K562 (cell line): ENCODE data around the gene EIF2AK2. TPM values are rescaled to one million over a fixed set of nuclear protein-coding genes. Genes with fewer than 3 reads are reported as not detected.

ENCODE experiments used
- ATAC-seq: fragments of 200-7000 bp; cut with Tn5 transposase; 3 replicates; pipeline ENCODE4 v1.9.1; 2020; ENCODE audit warnings: moderate library complexity
- BruUV-seq: library from RNA; stranded (reverse); fragments of 400-500 nt; replicated peaks from 2 replicates; lab custom pipeline; 2021; lab: Mats Ljungman, UMichigan
- CTCF ChIA-PET: fragments of 300-600 bp; formaldehyde crosslinking; extraction: SDS; loops from one replicate; lab custom pipeline; 2021; ENCODE audit warnings: low intra/inter-chr PET ratio; lab: Yijun Ruan, JAX
- POLR2A ChIA-PET: fragments of 300-600, 350-650 bp; sonication (Branson Sonifier 250); formaldehyde crosslinking; extraction: SDS; loops from one replicate; lab custom pipeline; 2021; ENCODE audit warnings: antibody characterized with exemption, inconsistent platforms; lab: Yijun Ruan, JAX
- DNase-seq, 4 experiments: peaks; one replicate each; pipeline versions ENCODE4 v3.0.0 to v3.0.0-alpha.2; 2011 to 2018; ENCODE audit warnings: low spot score in 3 of 4, mixed read lengths in 3 of 4; ENCODE audit errors: extremely low read depth in 1 of 4
- FAIRE-seq: peaks from 2 replicates; lab custom pipeline; 2011; peaks lifted over from hg19 to GRCh38; lab: Jason Lieb, UNC
- H2AFZ ChIP-seq: 2 replicates; pipeline ENCODE4 v1.6.0; 2011; ENCODE audit warnings: low read depth, low read length, control low read depth, inconsistent platforms
- H3K27ac ChIP-seq: fragments of 200-600 bp; 3 replicates; pipeline ENCODE4 v1.8.0; 2011; ENCODE audit warnings: low read depth, mild to moderate bottlenecking, control low read depth, inconsistent platforms, low read length, moderate library complexity, mixed read lengths; ENCODE audit errors: extremely low read depth
- H3K27me3 ChIP-seq, 2 experiments: fragments of 300-600 bp in 1 of 2; 2 replicates in 1 of 2; 3 replicates in 1 of 2; pipeline versions ENCODE4 v1.6.0 to v1.8.0; 2011; ENCODE audit warnings: inconsistent platforms in 2 of 2, low read length in 2 of 2, mild to moderate bottlenecking in 1 of 2, mixed read lengths in 1 of 2, moderate library complexity in 1 of 2; ENCODE audit not compliant: control insufficient read depth in 2 of 2, insufficient read depth in 2 of 2
- H3K36me3 ChIP-seq: fragments of 300-600 bp; 3 replicates; pipeline ENCODE4 v1.8.0; 2011; ENCODE audit warnings: mild to moderate bottlenecking, low read length, inconsistent platforms; ENCODE audit not compliant: control insufficient read depth, insufficient read depth
- H3K4me1 ChIP-seq, 2 experiments: fragments of 200-600 bp in 1 of 2; replicated peaks in 1 of 2; 2 replicates in 1 of 2; 3 replicates in 1 of 2; pipeline versions ENCODE4 v1.5.1 to v1.8.0; 2011; ENCODE audit warnings: inconsistent platforms in 2 of 2, low read length in 2 of 2, mild to moderate bottlenecking in 1 of 2, mixed read lengths in 1 of 2, moderate library complexity in 1 of 2; ENCODE audit not compliant: control insufficient read depth in 2 of 2, insufficient read depth in 2 of 2
- H3K4me2 ChIP-seq: 2 replicates; pipeline ENCODE4 v1.6.1; 2011; ENCODE audit warnings: low read length, control low read depth, inconsistent platforms, mixed read lengths; ENCODE audit not compliant: insufficient read depth
- H3K4me3 ChIP-seq: fragments of 200-600 bp; sonication (generic), shearing (Covaris generic); 2 replicates; pipeline ENCODE4 v1.5.1; 2016; ENCODE audit warnings: control low read depth, inconsistent platforms
- H3K79me2 ChIP-seq: fragments of 200-600 bp; 3 replicates; pipeline ENCODE4 v1.8.0; 2011; ENCODE audit warnings: low read length, inconsistent platforms; ENCODE audit not compliant: control insufficient read depth, insufficient read depth
- H3K9ac ChIP-seq, 2 experiments: 2 replicates each; pipeline versions ENCODE4 v1.6.0 to v1.6.1; 2011; ENCODE audit warnings: low read depth in 2 of 2, low read length in 2 of 2, control low read depth in 1 of 2, inconsistent platforms in 1 of 2, mild to moderate bottlenecking in 1 of 2, mixed read lengths in 1 of 2; ENCODE audit not compliant: insufficient read depth in 1 of 2
- H3K9me1 ChIP-seq: one replicate; pipeline ENCODE4 v1.6.0; 2011; ENCODE audit warnings: inconsistent platforms, mild to moderate bottlenecking, low read length, moderate library complexity; ENCODE audit not compliant: control insufficient read depth, insufficient read depth
- H3K9me3 ChIP-seq: replicated peaks from 2 replicates; pipeline ENCODE4 v1.5.1; 2011; ENCODE audit warnings: low read depth, low read length, inconsistent platforms; ENCODE audit not compliant: control insufficient read depth, insufficient read depth
- H4K20me1 ChIP-seq: replicated peaks from 2 replicates; pipeline ENCODE4 v1.6.1; 2011; ENCODE audit warnings: low read length, inconsistent platforms, mixed read lengths; ENCODE audit not compliant: control insufficient read depth, insufficient read depth
- ETS1 ChIP-seq: conservative IDR thresholded peaks from 2 replicates; pipeline ENCODE4 v1.6.1; 2011; ENCODE audit warnings: low read depth, mild to moderate bottlenecking, low read length; ENCODE audit not compliant: control insufficient read depth
- KAT2B ChIP-seq: IDR thresholded peaks from one replicate; pipeline ENCODE4 v1.6.1; 2012; ENCODE audit warnings: low read depth, mild to moderate bottlenecking, control low read depth, inconsistent platforms, low read length, moderate library complexity
- MTF1 ChIP-seq: fragments of 250-450 bp; sonication (Bioruptor Pico); IDR thresholded peaks from 2 replicates; pipeline ENCODE4 v1.9.0; 2021; ENCODE audit warnings: moderate library complexity, mild to moderate bottlenecking, inconsistent platforms, borderline replicate concordance
- SMAD1 ChIP-seq: fragments of 150-350 bp; IDR thresholded peaks from 2 replicates; pipeline ENCODE4 v1.6.1; 2014; ENCODE audit warnings: low read length, low read depth; ENCODE audit not compliant: partially characterized antibody
- TSC22D4 ChIP-seq: fragments of 450-650 bp; IDR thresholded peaks from 2 replicates; pipeline ENCODE4 v1.6.1; 2016; ENCODE audit warnings: missing genetic modification characterization, missing biosample characterization, control low read depth
- WGBS: fragments of 100-300 bp; shearing (Covaris generic); methylation state at CpG from one replicate; pipeline ENCODE4 v1.1.6; 2016; ENCODE audit warnings: low coverage, mixed read lengths; ENCODE audit not compliant: insufficient coverage; ENCODE audit errors: missing lambda C conversion rate; 5-methylcytosine and 5-hydroxymethylcytosine counted together
- in situ Hi-C: fragments of 300-500 bp; cut with MboI; formaldehyde crosslinking; loops from 4 replicates; pipeline ENCODE4 v1.15.0; 2018; ENCODE audit warnings: inconsistent platforms, mixed read lengths
- intact Hi-C: fragments of 100-400 bp; cut with micrococcal nuclease; formaldehyde crosslinking; loops from 2 replicates; pipeline ENCODE4 v1.14.2; 2022
- polyA plus RNA-seq, 8 experiments: library from polyadenylated mRNA; depleted of rRNA in 4 of 8; stranded (reverse) in 5 of 8; unstranded in 3 of 8; fragments of >200 nt; fragmentation: Nextera tagmentation in 2 of 8; fragmentation: Illumina TruSeq in 1 of 8; extraction: Ambion mirVana in 2 of 8; extraction: Trizol in 1 of 8; gene quantifications; 2 replicates each; pipeline versions ENCODE4 v1.2.1 to v1.2.3, GENCODE V29; 2011 to 2014; ENCODE audit warnings: inconsistent platforms in 1 of 8, missing spikeins in 1 of 8
- total RNA-seq, 7 experiments: library from RNA; depleted of rRNA in 6 of 7; stranded (reverse); fragments of >200 nt in 6 of 7; fragmentation: Illumina TruSeq in 2 of 7; extraction: Trizol in 2 of 7; gene quantifications; 2 replicates each; pipeline versions ENCODE4 v1.2.1 to v1.2.3, GENCODE V29; 2011 to 2021; ENCODE audit warnings: low replicate concordance in 1 of 7

The EIF2AK2 gene
- total and polyA plus RNA-seq, 9 of the 15 experiments (the other 6 are each of a cell fraction or from before 2014, with no cell fraction given): 3.8 to 19.5 (median 13.3) TPM

- H3K9me3 ChIP-seq: no peaks in the 10 kb centered on the region
- no peaks in the 10 kb centered on the region for H4K20me1 ChIP-seq
- 76% methylated on average over 2 of the region's 2 CpGs for WGBS
- DNase-seq (no peak), FAIRE-seq (no peak), ATAC-seq (no peak)
- TF ChIP-seq SMAD1: no peak
- no peak for TF ChIP-seq MTF1 (CRISPR knock-in tag)
- TF ChIP-seq TSC22D4: no peak
- no peak for TF ChIP-seq ETS1
- no peak for TF ChIP-seq KAT2B
- H3K9me1 ChIP-seq: no peaks in the 10 kb centered on the region
- H2AFZ ChIP-seq: no peak overlapping the region
- H3K27ac ChIP-seq: no peak overlapping the region
- no peak overlapping the region for H3K4me3 ChIP-seq
- no peaks in the 10 kb centered on the region for H3K27me3 ChIP-seq
- H3K79me2 ChIP-seq: no peaks in the 10 kb centered on the region
- ChIA-PET CTCF (no interaction called here), POLR2A (interaction anchor here (0.6 to 1.2 kb wide), 3 partner anchors 16 to 127 kb away, joined by 3 read pairs; partner anchors contain the start of genes CEBPZ and NDUFAF7)
- no TSS peak for BruUV-seq
- peaks cover 0 to 3% of the 10 kb centered on the region in 2 experiments; a peak in 2 of 5 replicates for H3K4me1 ChIP-seq
- peaks cover 29% of the 10 kb centered on the region for H3K36me3 ChIP-seq
- H3K4me2 ChIP-seq: no peak overlapping the region
- no peak overlapping the region for H3K9ac ChIP-seq
- intact Hi-C loops (no loop called here), in situ Hi-C loops (no loop called here)
Measured at GRCh38 chr2:37104178-37104577, 52.6 kb downstream of the EIF2AK2 start.
